HG02840 (cell line): Measurements from ENCODE around the gene SYTL4.
"Not testable (repeated sequence)": the region's sequence is repeated elsewhere in the genome, so short reads cannot be mapped to it uniquely, and the experiment has no call there.

Source experiments
- ATAC-seq: cut with Tn5 transposase; IDR thresholded peaks from one replicate; pipeline ENCODE4 v1.9.1; 2021; ENCODE audit warnings: mild to moderate bottlenecking, moderate library complexity, moderate number of reproducible peaks; ENCODE audit not compliant: unreplicated experiment, low FRiP score

SYTL4 gene

DNA sequence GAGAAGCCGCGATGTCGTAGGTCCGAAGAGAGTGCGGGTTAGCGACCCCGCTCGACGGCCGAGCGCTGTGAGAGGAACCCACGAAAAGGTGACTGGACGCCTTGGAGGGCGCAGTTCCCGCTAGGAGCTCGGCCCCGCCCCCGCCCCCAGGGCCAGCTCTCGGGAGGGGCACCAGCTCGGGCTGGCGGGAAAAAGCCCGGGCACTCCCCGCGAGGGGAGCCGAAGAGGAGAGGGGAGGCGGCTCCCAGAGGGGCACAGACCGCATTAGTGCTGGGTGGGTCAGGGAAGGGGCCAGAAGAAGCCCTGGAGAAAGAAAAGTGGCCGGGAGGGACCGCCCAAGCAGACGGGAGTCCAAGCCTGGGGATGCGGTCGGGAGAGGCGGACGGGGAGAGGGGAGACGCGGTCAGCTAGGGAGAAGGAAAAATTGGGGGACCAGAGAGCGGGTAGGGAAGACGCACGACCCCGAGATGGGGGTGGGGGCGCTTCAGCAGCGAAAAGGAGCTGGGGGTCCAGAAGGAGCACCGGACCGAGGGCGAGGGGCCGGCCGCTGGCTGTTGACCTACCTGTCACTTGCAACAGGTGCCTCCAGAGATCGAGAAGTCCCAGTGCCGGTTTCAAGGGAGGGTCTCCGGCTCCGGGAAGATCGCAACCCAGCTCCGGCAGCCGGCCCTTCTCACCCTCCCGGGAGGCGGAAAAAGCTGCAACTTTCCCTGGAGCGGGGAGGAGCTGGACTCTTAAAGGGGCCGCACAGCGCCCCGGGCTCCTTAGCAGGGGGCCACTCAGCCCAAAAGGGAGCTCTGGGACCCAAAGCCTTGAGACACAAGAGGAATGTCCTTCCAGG is at the start of gene SYTL4:
TSS of gene SYTL4 (minus strand) at position 681 of the 841 bp plus-strand sequence. CDS start 30,084 bp downstream, outside the sequence.
- ATAC-seq: no peak

DNA sequence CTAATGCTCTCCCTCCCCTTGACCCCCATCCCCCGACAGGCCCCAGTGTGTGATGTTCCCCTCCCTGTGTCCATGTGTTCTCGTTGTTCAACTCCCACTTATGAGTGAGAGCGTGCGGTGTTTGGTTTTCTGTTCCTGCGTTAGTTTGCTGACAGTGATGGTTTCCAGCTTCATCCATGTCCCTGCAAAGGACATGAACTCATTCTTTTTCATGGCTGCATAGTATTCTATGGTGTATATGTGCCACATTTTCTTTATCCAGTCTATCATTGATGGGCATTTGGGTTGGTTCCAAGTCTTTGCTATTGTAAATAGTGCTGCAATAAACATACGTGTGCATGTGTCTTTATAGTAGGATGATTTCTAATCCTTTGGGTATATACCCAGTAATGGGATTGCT is 37.5 kb upstream of the SYTL4 start:
- not testable (repeated sequence) for ATAC-seq

DNA sequence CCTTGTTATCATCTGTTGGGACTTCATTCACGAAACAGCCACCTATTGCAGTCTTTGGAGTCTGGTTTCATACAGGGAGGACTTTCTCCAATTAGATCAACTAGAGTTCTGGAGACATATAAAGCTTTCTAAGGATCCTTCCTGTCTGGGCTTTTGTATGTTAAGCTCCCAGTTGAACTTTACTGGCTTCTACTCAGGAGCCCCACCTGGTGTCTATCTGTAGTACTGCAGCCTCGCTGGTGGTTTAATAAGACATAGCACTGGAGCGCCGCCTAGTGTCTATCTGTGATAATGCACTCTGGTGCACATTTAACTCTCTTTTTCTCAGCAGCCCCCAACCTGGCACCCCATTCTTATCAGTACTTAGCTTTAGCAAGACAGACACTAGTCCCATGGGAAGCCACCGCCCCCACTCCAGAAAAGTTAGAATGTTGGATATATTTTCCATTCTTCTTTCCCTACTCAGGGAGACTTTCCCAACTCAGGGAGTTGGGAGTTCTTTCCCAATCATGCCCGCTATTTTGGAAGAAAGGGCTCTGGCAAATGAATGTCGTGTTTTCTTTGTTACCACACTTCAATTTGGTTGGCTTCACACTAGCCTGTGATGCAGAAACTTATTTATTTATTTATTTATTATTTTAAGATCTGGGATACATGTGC is 36.9 kb upstream of the SYTL4 start:
- ATAC-seq: peak; percentile 89

DNA sequence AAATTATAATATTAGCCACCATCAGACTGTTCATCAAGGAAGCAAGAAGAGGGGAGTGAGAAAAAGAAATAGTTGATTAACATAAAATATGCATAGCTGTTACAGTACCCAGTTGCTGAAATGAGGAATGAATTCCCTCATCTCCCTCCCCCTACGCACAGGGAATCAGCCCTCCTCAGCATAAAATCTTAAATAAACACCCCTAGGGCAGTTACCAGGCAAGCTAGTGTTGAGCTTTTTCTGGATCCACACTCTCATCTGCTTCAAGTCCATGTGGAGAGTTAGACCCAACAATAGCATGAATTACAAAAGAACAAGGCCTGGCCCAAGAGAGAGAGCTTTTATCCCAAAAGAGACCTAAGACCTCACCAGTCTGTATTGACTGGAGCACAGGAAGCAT is 19.0 kb upstream of the SYTL4 start:
- ATAC-seq: no peak

DNA sequence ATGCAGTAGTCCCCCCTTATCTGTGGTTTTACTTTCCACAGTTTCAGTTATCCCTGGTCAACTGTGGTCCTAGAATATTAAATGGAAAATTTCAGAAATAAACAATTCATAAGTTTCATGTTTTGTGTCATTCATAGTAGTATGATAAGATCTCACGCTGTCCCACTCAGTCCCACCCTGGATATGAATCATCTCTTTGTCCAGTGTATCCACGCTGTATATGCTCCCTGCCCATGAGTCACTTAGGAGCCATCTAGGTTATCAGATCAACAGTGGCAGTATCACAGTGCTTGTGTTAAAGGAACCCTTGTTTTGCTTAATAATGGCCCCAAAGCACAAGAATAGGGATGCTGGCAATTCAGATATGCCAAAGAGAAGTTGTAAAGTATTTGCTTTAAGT is 16.2 kb upstream of the SYTL4 start:
- ATAC-seq: no peak

DNA sequence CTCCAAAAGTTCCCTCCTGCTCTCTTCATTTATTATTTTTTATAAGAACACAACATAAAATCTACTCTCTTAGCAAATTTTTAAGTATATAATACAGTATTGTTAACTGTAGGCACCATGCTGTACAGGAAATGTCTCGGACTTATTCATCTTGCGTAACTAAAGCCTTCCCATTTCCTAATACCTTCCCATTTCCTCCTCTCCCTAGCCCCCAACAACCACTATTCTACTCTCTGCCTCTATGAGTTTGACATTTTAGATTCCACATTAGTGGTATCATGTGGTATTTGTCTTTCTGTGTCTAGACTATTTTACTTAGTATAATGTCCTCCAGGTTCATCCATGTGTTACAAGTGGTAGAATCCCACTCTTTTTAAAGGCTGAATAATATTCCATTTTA is 15.8 kb upstream of the SYTL4 start:
- no peak for ATAC-seq

DNA sequence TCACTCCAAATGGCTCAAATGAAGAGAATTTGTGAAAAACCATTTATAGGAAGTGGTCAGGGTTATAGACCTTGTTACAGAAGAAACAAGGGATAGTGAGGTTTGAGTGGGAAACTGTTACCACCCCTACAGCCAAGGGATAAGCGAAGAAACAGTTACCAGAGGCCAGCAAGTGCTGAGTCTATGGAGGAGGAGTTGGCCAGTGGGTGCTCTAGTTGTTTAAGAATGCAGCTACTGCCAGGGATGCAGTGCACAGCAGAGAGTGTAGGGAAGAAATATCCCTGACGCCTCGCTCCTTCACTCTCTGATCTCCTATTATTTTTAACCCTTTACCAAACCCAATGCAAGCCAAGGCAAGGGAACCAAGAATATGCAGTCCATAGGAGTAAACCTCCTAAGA is 15.2 kb upstream of the SYTL4 start:
- no peak for ATAC-seq

DNA sequence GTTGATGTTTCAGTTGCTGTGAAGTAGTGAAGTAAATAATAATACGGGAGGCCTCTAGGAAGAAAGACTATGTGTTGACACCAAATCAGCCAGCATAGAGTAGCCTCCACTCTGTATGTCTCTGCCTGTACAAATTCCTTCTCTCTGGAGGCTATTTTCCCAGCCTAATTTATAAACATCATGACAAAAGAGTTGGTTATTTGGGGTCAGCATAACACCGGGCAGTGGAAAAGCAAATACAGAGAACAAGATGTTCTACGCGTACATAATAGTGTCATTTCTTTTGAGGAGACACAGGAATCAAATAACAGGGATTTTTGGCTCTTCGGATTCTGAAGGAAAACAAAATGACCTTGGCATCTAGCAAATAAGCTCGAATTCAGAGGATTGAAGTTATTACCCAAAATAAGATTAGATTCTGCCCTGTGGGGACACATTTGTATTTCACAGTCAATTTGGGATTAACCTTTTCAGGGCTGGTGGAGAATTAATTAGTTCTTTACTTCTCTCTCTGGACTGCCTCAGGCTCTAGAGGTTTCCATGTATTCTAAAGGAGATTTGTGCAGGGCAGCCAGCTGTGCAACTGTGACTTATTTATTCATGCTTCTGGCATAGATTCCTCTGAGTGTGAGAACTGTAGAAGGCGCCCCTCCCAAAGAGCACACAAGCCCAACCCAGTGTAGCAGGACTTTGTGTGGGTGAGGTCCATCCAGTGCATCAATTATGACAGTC is 14.1 kb upstream of the SYTL4 start:
- no peak for ATAC-seq

DNA sequence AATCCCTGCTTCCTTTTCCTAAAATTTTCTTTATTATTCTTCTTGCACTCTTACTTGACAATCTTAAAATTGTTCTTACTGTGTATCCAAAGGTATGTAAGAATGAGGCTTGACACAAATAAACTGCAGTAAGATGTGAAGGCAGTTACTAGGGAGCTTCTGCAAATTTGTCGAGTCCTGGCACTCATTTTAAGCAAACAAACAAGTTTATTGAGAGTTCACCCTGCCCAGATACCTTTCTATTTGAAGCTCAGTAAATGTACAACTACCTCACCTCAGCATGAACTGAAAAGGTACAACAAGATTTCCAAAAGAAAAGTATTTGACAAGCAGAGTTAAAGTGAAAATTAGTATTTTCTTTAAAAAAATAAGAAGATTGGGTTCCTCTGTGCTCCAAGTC is 13.3 kb upstream of the SYTL4 start:
- no peak for ATAC-seq

DNA sequence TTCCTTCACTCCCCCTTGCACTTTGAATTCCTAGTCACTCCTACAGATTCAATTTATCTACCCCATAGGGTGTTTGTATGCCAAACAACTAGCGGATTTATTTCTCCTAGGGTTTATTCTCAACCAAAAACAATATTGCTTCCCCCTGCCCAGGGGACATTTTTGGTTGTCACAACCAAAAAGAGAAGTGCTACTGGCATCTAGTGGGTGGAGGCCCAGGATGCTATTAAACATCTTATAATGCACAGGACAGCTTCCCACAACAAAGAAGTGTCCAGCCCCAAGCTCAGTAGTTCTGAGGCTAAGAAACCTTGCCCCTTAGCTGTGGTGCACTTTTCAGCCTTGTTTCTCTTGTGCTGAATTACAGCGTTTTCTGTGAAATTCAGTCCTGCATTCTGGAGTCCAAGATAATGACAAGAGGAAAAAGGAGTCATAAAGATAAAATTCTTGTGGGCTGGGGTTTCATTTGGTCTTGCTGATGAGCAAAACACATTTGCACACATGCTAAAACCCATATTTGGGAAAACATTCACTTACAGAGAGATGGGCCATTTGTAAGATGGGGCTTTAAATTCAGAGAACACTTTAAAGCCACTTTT is 11.2 kb upstream of the SYTL4 start:
- ATAC-seq: no peak

DNA sequence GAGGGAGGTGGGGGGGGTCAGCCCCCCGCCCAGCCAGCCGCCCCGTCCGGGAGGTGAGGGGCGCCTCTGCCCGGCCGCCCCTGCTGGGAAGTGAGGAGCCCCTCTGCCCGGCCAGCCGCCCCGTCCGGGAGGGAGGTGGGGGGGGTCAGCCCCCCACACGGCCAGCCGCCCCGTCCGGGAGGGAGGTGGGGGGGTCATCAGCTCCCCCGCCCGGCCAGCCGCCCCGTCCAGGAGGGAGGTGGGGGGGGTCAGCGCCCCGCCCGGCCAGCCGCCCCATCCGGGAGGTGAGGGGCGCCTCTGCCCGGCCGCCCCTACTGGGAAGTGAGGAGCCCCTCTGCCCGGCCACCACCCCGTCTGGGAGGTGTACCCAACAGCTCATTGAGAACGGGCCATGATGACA is 7.9 kb downstream of the SYTL4 start:
- ATAC-seq: not testable (repeated sequence)

DNA sequence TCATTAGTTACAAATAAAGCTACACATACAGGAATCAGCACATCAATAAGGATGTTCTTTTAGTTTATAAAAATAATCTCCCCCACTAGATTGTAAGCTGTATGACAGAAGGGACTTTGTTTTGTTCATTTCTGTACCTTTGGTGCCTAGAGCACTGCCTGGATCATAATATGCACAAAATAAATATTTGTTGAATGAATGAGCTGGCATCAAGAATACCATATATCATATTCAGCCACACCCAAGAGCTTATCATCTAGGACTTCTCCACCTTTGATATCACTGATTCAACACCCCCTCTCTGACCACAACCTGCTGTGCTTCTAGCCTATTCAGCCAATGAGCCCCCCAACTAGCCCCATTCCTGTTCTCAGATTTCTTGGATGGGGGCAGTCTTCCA is 10.6 kb downstream of the SYTL4 start:
- ATAC-seq: no peak

DNA sequence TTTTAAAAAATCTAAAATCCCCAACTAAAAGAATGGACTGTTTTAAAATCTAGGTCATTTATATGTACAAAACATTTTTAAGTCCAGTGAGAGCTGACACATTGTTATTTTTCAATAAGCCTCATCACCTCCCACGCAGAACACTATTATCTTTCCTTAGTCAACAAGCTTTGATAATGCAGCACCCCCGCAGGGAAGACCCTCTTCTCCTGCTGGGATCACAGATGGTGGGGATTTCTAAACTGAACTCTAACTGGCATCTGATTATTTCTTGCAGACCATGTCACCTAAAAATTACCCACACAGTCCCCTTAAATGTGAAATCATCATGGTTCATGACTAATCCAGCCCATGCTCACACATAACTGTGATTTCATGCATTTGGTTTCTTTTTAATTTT is 11.6 kb downstream of the SYTL4 start:
- ATAC-seq: no peak

DNA sequence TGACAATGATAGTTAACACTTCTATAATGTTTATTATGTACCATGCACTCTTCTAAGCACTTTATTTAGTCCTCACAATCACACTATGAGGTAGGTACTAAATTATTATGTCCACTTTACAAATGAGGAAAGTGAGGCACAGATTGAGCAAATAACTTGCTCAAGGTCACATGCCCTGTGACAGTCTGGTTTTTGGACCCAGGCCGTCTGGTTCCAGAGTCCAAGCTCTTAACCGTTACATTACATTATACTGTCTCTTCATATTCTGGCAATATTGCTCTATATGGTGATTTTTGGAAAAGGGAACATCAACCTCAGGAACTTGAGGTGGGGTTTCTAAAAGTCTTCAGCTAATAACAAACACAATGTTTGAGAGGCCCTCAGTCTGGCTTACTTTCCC is 12.8 kb downstream of the SYTL4 start:
- no peak for ATAC-seq

DNA sequence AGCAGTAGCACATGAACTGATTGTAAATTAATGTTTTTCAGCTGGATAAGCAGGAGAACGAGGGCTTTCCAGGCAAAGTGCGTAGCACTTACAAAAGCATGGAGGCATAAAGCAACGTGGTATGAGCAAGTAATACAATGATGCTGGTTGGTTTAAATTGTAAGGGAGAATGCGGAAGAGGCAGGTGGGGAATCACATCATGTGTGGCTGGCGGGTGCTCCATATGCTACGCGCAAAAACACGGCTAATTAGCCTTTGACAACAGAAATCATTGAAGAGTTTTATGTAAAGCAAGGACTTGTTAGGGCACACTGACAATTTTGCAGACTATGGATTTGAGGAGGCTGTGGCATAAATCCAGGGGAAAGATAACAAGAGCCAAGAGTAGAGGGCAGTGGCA is 14.6 kb downstream of the SYTL4 start:
- no peak for ATAC-seq

DNA sequence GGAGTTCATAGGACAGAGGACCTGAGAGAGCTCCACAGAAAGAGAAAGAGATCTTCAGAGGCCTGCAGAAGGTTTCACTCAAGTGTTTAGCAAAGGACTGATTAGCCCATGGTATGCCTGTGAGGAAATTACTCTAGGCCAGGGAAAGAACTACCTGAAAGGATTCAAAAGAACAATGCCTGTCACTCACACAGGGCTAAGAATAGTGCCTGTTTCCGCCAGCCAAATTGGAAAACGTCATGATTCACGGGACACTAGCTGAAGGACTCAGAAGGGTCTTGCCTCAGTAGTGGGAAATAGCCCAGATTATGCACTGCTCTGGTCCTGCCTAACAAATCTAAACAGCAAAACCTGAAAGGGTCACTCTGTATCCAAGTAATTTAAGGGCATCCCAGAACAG is 21.1 kb downstream of the SYTL4 start:
- no peak for ATAC-seq

DNA sequence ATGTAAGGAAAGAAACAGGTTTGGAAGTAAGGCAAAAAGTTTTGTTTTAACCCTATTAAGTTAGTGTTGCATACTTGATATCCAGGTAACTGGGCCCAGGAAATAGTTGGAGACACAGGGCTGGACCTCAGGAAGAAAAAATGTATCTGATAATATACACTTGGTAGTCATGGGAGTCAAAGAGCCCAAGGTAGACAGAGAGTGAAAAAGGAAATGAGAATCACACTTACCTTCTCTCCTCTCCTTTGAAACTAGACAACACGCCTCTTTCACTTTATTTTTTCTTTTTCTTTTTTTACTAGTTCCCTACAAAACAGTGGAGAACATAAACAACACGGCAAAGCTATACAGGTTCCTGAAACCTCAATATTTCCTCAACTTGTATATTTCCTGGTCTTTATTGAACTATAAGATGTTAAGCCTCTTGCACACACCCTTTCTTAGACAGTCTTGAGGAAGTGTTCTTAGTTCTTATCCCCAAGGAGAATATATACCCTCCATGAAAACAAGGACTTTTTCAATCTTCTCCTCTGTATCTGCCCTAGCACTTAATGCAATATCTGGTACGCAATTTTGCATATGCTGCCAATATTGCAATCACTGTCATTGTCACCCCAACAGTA is 27.2 kb downstream of the SYTL4 start:
- ATAC-seq: no peak

DNA sequence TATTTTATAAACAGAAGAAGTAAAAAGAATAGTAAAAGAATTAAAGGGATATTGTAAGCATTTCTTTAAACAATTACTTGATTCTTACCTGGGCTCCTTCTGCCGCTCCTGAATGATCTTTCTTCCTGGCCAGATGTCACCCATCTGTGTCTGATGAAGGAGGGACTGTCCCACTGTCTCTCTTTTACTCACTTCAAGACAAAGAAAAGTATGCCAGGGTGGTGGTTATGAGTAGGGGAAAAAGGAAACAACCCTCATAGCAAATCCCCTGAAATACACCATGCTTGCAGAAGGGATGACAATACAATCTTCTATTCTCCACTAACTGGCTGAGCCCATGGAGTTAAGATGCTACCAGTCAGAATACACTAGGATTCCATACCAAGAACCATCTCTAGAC is 31.1 kb downstream of the SYTL4 start:
- no peak for ATAC-seq

DNA sequence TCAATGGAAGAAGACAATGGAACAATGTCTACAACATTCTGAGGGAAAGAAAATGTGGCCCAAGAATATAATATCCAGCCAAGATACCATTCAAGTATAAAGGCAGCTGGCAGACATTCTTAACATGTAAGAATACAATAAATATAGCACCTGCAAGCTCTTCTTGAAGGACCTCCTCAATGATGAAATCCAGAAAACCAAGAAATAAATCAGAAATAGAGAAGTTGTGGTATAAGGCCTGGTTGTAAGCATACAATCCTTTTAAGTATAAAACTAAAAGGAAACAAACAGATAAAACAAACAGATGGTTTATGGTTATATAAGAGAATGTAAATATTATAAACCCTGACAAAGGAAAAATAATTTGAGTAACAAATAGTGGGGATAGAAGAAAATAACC is 33.4 kb downstream of the SYTL4 start:
- ATAC-seq: no peak

DNA sequence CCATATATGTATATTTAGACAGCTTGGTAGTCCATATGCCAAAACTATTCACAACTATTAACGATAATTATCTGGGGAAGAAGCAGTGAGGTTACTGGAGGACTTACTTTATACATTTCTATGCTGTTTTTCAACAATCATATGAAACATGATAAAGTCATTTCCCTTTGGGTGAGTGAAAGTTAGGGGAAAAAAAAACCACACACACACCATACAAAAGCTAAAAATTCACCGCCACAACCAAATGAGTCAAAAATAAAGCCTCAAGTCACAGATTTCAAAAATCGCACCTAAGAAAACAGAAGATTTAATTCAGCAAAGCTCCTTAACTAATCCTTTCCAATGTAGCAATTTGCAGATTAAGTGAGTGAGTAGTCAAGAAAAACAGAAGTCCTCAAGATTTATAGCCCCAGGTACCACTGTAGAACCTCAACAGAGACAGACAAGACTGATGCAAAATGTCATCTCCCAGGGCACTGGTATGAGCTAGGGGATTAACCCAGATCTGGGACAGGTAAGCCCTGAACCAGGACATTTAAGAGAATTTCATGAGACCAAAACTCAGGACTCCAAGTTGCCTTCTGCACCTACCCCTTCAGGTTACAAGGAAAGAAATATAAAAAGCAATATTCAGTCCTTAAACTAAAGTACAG is 35.1 kb downstream of the SYTL4 start:
- no peak for ATAC-seq
